MV-4-11 (cell line): ENCODE measurements around the gene USH2A.

Source experiments
- DNase-seq: peaks from one replicate; lab custom pipeline; 2025; lab: John Stamatoyannopoulos, UW

Gene USH2A

DNA sequence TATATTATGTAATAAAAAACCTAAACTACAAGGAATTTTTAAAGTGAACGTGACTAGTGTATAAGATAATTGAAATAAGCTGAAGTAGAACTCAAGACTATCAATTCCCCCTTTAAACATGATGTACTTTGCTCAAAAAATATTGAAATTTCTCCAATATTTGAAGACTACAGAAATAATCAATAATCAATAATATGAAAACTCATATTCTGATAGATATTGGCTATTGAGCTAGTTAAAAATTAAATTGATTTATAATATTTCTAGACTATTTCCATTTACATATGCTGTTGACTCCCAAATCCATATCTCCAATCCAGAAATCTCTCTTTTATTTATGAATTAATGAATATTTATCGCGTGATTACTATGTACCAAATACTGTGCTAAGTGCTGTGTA is 133.2 kb downstream of the USH2A start:
- DNase-seq, result no peak

DNA sequence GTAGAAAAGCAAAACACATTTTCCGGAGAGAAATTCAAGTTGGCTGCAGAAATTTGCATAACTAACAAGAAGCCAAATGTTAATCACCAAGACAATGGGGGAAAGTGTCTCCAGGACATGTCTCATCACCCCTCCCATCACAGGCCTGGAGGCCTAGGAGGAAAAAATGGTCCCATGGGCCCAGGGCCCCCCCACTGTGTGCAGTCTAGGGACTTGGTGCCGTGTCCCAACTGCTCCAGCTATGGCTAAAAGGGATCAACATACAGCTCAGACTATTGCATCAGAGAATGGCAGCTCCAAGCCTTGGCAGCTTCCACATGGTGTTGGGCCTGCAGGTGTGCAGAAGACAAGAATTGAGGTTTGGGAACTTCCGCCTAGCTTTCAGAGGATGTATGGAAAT is 138.2 kb downstream of the USH2A start:
- no peak for DNase-seq

DNA sequence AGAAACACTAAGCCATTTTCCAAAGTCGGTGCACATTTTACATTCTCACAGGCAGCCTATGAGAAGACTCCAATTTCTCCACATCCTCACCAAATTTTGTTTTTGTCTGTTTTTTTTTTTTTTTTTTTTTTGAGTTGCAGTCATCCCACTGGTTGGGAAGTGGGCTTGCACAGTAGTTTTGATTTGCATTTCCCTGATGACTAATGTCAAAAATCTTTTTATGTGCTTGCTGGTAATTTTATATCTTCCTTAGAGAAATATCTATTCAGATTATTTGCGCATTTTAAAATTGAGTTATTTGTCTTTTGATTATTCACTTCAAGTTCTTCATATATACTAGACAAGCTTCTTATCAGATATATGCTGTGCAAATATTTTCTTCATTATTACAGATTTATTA is 141.5 kb downstream of the USH2A start:
- no peak for DNase-seq

DNA sequence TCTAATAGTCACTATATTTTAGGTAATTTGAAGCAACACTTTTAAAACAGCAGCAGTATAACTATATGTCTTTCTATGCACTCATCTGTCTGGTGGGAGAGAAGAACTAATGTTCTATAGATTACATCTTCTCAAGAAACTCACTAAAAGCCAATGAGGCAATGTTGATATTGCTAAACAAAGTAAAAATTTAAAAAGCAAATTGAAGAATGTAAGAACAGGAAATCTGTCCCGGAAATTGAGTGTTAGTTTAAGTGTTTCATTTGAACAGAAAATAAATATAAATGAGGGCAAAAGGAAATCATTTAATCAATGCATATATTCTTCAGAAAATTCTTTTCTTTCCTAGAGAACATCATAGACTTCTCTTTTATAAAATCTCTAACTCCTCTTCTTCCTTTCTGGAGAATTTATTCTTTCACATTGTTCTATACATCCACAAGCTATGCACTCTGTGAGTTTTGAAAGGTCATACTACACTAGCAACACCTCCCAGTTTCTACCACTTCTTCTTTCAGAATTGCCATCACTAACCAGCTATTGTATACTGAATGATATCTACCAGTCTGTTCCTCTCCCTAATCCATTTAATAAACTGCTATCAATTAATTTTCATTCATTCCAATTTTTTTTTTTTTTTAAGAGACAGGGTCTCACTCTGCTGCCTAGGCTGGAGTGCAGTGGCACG is 153.0 kb downstream of the USH2A start:
- DNase-seq, result no peak

DNA sequence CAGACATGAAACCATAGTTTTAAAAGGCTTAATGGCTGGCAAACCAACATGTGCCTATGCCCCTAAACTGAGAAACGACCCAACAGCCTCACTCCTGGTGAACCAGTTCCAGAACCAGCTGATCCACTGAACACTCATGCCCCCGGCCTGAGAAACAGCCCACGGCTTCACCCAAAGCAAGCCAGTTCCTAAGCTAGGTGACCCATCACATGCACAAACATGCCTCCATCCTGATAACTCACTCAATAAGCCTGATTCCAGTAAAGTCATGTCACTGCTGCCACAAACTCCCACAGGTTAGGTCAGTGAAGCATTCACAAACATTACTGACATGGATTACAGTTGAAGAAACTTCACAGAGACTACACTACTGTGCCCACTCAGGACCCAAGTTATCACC is 161.6 kb downstream of the USH2A start:
- DNase-seq, result no peak

DNA sequence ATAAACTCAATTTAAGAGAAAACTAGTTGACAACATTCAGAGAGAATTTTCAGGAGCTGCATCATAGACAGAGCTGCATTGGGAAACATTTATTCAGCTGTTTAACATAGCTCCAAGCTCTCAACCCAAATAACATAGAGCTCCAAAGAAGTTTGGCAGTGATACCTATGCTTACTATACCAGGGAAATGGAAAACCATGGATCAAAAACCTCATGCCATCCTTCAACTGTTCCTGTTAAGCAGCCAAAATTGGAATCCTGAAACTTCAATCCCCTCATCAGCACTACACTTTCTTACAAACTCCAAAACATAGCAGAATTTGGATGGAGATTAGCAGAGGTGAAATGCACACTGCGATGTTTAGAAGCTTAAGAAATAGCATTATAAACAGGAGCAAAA is 164.4 kb downstream of the USH2A start:
- no peak for DNase-seq

DNA sequence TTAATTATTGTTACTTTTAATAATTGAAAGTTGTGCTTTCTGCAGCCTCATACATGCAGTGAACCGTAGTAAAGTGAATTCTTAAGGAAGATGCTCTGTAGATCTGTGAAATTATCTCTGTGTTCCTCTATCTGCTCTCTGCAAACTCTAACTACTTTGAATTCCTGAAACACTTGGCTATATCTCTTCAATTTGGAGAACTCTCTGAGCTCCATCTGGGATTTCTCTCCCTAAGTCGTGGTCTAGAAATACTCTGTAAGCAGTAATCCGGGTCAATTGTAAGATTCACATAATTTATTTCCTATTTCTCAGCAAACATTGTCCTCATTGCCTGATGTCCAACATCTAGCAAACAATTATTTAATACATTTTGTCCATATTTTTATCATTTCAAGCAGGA is 164.9 kb downstream of the USH2A start:
- no peak for DNase-seq

DNA sequence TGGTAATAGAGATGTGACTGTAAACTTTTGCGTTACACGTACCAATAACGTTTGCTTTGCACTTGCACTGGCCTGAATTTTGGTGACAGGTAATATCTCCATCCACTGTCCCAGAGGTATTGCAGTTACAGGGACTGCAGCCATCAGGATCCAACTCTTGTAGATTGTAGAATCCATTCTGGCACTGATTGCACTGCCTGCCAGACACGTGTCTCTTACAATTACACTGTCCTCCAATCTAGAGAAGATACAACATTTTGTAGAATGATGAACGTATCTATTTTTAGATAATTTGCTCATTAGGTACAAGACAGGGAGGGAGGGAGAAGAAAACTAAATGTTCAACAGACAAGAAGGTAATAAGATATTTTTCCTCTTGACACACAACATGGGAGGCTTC is 172.4 kb downstream of the USH2A start:
- DNase-seq, result no peak

DNA sequence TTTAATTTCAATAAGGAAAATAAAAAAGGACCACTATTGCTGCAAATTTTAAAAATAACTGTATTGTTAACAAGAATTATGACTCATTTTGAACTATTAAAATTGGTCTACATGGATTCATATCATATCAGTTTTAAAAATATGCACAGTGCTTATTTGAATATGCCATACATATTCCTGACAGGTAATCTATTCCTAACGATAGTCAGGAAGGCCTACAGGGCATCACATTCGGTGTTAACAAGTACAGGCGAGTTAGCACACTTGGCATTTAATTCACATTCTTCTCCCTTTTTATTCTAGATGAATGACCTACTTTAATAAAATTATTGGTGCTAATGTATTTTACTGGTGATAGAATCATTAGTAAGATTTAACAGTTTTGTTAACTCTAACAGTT is 174.6 kb downstream of the USH2A start:
- no peak for DNase-seq

DNA sequence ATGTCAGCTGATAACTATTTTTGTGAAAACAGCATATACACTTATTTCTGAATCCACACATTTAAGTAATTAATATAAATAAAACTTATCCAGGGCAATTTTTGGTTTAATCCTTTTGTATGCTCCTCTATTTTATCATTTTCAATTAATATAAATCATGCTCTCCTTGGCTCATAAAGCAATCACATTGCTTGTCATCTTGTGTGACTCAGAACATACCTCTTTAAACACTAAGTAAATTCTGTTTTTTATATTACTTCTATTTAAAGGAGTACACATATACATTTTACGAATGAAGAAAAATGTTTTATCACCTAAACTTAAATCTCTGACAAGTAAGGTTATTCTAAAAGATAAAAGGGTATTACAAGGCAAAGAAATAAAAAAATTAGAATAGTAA is 175.3 kb downstream of the USH2A start:
- no peak for DNase-seq

DNA sequence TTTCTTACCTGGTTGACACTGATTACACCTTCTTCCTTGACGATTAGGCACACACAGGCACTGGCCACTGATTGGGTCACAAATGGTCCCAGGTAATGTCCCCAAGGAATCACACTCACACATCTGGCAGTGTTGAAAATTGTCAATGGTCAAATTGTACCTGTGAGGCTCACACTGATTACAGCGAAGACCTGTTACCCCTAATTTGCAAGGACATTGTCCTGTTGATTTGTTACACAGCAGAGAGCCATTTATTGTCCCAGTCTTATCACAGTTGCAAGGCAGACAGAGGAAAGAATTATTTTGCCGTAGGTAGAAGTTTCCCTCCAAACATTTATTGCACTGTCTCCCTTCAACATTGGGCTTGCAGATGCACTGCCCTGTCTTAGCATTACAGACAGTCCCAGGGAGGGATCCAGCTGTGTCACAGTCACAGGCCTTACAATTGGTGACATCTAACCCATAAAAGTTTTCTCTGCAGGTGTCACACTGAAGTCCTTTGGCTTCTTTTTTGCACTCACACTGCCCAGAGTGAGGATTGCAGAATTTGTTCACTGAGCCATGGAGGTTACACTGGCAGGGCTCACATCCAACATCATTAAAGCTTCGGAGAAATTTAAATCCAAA is 176.6 kb downstream of the USH2A start:
- DNase-seq, result no peak

DNA sequence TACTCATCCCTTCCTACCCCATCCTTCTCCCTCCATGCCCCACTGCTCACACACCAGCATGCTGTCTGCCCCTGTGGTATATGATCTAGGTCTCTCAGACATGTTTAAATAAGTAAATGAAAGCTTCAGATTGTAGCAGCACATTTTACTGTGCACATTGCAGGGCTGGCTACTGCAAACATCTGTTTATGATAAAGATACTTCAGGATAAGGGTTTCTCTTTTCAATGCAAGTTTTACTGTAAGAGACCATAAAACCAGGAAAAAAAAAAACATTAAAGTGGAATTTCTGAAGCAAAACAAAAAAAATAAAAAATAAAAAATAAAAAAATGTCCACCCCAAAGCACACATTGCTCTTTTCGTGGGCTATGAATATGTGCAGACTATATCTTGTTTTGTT is 184.4 kb downstream of the USH2A start:
- no peak for DNase-seq

DNA sequence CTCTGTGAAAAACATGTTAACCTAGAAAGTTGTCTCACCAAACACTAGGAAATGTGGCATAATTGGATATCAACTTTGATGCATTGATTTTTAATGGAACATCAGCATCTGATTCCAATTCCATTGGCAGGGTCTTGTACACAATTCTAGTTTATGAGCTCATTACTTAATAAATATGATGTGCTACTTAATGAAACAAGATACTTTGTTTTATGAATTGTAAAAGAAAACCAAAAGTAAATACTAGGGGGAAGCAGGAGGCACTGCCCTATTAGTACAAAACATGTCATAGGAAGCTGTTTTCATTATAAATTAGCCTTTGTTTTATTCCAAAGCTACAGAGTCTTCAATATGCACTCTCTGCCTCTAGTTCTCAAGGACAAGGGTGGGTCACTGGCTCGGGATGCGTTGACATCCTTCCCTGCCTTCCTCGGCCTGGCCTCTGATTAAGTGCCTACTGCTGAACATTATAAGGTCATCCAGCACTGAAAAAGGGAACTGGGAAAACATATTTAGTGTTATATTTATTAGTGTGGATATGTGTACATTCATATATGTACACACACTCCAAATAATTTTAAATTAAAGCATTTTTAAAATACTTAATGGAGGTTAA is 185.2 kb downstream of the USH2A start:
- no peak for DNase-seq

DNA sequence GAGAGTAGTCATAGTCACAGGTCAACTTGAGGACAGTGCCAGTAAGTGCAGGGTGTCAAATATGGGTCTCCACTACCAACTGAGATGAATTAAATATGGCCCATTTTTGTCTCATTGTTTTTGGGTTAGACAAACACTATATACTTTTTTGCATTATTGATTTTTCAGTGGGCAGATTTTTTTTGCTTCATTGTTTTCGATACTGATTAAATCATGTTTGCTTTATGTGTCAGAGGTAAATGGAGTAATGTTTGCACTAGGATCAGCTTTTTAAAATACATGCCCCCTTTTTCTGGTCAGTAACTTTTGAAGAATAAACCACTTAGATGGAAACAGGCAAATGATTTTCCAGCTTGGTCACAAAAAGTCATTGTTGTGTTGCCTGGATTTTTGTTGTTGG is 199.0 kb downstream of the USH2A start:
- no peak for DNase-seq

DNA sequence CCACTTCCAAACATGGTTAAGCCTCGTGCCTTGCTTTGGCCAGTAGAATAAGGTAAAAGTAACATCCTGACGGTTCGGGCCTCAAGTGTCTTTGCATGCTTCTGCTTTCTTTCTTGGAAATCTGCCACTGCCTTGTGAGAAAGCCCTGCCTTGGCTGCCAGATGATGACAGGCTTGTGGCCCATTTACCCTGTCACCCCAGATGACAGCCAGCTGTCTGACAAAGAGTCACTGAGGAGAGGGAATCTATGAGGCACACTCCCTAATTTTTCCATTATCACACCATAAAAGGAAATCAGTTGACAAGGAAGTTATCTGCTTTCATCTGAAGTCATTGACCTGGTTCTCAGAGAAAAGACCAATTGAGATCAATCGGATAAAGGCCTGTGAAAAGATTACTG is 199.8 kb downstream of the USH2A start:
- DNase-seq, result peak; percentile 83

DNA sequence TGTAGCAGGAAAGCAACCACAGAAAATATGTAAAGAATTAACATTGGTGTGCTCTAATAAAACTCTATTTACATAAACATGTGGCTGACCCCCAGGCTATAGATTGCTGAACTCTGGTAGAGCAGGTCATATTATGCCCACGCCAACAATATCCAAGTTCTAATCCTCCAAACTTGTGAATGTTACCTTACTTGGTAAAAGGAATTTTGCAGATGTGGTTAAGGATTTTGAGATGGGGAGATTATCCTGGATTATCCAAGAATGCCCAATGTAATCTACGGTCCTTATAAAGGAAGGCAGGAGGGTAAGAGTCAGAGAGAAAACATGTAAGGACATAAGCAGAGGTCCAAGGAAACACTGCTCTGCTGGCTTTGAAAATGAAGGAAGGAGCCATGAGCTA is 201.0 kb downstream of the USH2A start:
- no peak for DNase-seq

DNA sequence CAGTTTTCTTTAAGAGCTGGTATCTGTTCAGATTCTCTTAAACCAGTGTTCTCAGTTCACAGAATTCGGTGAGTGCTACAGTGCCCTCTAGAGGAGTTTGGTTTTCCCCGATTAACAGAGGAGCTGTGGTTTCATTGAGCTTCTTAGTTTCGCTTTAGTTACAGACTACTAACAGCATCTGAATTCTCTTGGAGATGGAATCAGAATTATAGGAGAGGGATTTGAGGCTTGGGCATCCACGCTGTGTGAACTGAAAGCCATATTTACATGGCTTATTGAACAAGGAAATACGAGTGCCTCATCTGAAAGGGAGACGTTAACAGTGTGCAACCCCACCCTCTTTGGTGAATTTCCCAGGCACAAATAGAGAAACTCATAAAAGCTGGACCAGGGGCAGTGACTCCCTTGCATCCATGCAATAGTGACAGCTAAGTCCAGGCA is 202.0 kb downstream of the USH2A start:
- DNase-seq, result peak; percentile 78

DNA sequence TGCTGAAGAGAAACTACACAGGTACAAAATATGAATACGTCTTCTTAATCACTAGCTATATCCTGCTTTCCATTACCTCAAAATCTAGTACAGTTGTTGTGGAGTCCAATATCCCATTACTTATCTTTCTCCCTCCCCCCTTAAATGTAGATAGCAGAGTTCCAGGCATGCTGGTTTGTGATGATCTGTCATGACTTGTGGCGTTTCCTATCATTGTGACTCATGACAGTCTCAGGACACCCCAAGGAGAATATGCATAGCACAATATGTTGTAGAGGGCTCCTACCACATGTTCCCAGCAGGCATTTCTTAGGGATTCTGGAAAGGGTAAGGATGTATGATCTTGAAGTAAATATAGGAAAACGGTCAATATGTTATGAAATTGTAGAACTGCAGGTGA is 206.9 kb downstream of the USH2A start:
- DNase-seq, result no peak

DNA sequence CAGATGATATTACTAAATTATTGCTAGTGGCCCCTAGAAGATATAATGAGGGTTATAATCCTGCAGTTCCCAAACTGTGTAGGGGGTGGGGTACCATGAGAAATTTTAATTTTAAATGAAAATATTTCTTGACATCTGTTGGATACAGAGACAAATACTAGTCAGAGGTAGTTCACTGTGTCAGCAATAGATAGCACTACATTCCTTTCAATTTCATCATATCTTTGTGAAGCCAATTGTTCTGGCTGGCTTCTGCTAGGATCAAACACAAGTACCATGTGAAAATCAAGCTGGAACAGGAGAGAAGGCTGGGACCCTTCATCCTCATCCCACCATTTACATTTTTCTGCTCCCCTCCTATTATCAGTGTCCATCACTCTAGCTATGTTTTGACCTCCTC is 208.1 kb downstream of the USH2A start:
- DNase-seq, result no peak

DNA sequence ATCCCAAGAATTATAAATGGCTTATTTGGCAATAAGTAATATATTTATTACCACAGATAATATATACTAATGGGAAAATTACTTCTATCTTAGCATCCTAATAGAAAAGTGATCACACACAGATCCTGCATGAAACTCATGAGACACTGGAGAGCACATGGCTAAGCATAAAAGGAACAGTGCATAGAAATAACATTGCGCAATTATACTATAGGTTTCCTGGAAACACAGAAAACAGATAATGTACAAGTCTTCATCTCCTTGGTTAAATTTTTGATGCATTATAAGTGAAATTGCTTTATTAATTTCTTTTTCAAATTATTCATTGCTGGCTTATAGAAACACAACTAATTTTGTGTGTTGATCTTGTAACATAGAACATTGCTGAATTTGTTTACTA is 210.4 kb downstream of the USH2A start:
- peak; percentile 47 for DNase-seq

DNA sequence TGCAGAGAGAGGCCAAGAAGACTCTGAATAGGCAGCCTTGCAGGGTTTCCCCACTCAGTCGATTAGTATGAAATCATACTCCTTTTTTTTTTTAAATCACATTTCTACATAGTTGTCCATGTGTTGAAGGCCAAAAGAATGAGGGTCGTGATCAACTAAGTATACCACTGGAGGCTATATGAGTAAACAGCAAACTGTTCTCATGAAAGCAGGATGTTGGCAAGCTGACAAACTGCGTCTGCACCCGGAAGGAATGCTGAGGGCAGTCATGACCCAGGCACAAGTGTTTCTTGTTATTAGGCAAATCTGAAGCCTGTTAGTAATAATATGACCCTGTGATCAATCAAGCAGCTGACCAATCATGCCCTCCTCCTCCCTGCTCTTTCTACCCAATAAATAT is 213.2 kb downstream of the USH2A start:
- no peak for DNase-seq

DNA sequence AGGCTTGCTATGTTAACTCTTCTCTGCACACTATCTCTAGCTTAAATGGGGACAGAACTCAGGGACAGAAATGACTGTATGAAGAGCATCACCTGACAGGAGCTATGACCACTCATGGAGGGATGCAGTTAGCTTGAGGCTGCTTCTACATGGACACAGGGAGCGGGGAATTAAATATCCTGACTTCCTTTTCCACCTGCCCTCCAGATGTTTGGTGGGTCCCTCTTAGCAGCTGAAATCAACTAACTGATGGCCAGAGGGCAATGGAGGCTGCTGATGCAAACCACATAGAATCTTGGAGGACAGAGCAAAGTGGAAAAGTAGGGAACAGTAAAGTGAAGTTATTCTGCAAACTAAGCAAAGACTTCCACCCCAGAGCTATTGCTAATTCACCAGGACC is 214.1 kb downstream of the USH2A start:
- no peak for DNase-seq

DNA sequence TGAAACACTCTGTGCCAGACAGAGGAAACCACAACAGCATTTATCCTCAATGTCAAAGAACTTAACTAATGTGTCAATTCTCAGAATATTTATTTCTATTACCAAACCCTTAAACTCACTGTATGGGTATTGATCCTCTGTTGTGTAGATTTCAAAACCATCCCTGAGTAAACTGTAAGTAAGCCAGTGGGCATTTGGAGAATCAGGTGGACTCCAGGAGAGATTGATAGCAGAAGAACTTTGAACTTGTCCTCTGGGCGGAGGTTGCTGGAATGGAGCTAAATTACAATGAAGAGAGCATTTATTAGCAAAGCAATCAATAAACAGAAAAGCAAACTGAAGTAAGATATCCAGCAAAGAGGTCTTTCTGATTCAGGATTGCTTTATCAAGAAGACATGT is 216.1 kb downstream of the USH2A start:
- DNase-seq, result no peak

DNA sequence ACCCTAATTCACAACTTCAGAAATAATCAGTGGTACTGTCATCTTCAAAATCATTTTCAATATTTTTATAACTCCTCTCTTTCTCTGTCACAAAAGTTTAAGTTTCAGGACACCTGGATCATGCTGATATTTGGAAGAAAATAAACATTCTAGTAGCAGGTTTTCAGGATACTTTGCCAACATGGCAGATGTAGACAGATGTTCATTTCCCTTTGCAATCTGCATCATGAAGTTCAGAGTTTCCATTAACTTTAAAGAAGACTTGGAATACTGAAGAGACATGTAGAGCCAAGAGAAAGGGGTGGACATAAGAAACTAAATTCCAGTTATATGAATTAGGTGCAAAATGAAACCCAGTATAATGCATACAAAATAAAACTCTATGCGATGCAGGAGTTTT is 218.1 kb downstream of the USH2A start:
- no peak for DNase-seq
